Mesenchymal stem cell (in vitro differentiated cells and primary cell): ENCODE results near the gene SHISA7.
A peak's percentile ranks its signal among the peaks of the same experiment; 100 is the strongest.
"Not testable (repeated sequence)": the region's sequence is repeated elsewhere in the genome, so short reads cannot be mapped to it uniquely, and the experiment has no call there.

Experiments used
- DNase-seq: peaks from one replicate; pipeline ENCODE4 v3.0.0-alpha.2; 2013
- H2AFZ ChIP-seq: one replicate; pipeline ENCODE4 v1.6.1; 2013; ENCODE audit warnings: low read depth, mild to moderate bottlenecking, control low read depth, inconsistent platforms, low read length, moderate library complexity
- H2AK5ac ChIP-seq: 2 replicates; pipeline ENCODE4 v1.6.1; 2013; ENCODE audit warnings: low read length, moderate library complexity, mild to moderate bottlenecking, inconsistent platforms; ENCODE audit not compliant: severe bottlenecking
- H2BK120ac ChIP-seq: one replicate; pipeline ENCODE4 v1.6.1; 2013; ENCODE audit warnings: low read depth, mild to moderate bottlenecking, inconsistent platforms, low read length, moderate library complexity
- H2BK12ac ChIP-seq, 2 experiments: one replicate each; pipeline ENCODE4 v1.6.1; 2013; ENCODE audit warnings: inconsistent platforms in 2 of 2, low read length in 2 of 2, mild to moderate bottlenecking in 2 of 2, moderate library complexity in 2 of 2, control low read depth in 1 of 2
- H2BK15ac ChIP-seq: one replicate; pipeline ENCODE4 v1.6.1; 2013; ENCODE audit warnings: mild to moderate bottlenecking, low read depth, inconsistent platforms; ENCODE audit not compliant: poor library complexity, severe bottlenecking
- H2BK5ac ChIP-seq: 2 replicates; pipeline ENCODE4 v1.6.1; 2013; ENCODE audit warnings: low read depth, mild to moderate bottlenecking, low read length, control low read depth, inconsistent platforms; ENCODE audit not compliant: poor library complexity, severe bottlenecking
- H3K14ac ChIP-seq, 2 experiments: one replicate each; pipeline ENCODE4 v1.6.1; 2013; ENCODE audit warnings: inconsistent platforms in 2 of 2, low read length in 2 of 2, control low read depth in 1 of 2, mild to moderate bottlenecking in 1 of 2, moderate library complexity in 1 of 2
- H3K18ac ChIP-seq, 2 experiments: one replicate each; pipeline ENCODE4 v1.6.1; 2013; ENCODE audit warnings: inconsistent platforms in 2 of 2, low read length in 2 of 2, control low read depth in 1 of 2, low read depth in 1 of 2, mild to moderate bottlenecking in 1 of 2
- H3K23ac ChIP-seq, 2 experiments: one replicate each; pipeline ENCODE4 v1.6.1; 2013; ENCODE audit warnings: inconsistent platforms in 2 of 2, low read length in 2 of 2, mild to moderate bottlenecking in 2 of 2, moderate library complexity in 2 of 2, control low read depth in 1 of 2
- H3K27ac ChIP-seq: 2 replicates; pipeline ENCODE4 v1.5.1; 2013; ENCODE audit warnings: mild to moderate bottlenecking, moderate library complexity, low read length, control low read depth, inconsistent platforms; ENCODE audit not compliant: poor library complexity, severe bottlenecking
- H3K27me3 ChIP-seq, 2 experiments: 2 replicates each; pipeline versions ENCODE4 v1.6.1 to v1.7.0; 2013; ENCODE audit warnings: low read length in 2 of 2, mild to moderate bottlenecking in 2 of 2, moderate library complexity in 2 of 2, control low read depth in 1 of 2, inconsistent platforms in 1 of 2; ENCODE audit not compliant: control insufficient read depth in 1 of 2, insufficient read depth in 1 of 2
- H3K36me3 ChIP-seq, 2 experiments: 2 replicates each; pipeline versions ENCODE4 v1.6.1 to v1.7.0; 2013; ENCODE audit warnings: low read length in 2 of 2, control low read depth in 1 of 2, inconsistent platforms in 1 of 2, low read depth in 1 of 2, mild to moderate bottlenecking in 1 of 2; ENCODE audit not compliant: insufficient read depth in 2 of 2, control insufficient read depth in 1 of 2
- H3K4ac ChIP-seq, 2 experiments: one replicate each; pipeline ENCODE4 v1.6.1; 2013; ENCODE audit warnings: inconsistent platforms in 2 of 2, low read length in 2 of 2, mild to moderate bottlenecking in 2 of 2, moderate library complexity in 2 of 2, control low read depth in 1 of 2, low read depth in 1 of 2
- H3K4me1 ChIP-seq: 2 replicates; pipeline ENCODE4 v1.6.1; 2013; ENCODE audit warnings: low read depth, low read length, control low read depth; ENCODE audit not compliant: control insufficient read depth, insufficient read depth
- H3K4me2 ChIP-seq: 2 replicates; pipeline ENCODE4 v1.6.1; 2013; ENCODE audit warnings: low read length, mild to moderate bottlenecking, inconsistent platforms; ENCODE audit not compliant: poor library complexity, severe bottlenecking
- H3K4me3 ChIP-seq, 2 experiments: 2 replicates each; pipeline versions ENCODE4 v1.5.1 to v1.7.0; 2013; ENCODE audit warnings: low read length in 2 of 2, mild to moderate bottlenecking in 2 of 2, control low read depth in 1 of 2, low read depth in 1 of 2; ENCODE audit not compliant: insufficient read depth in 1 of 2
- H3K79me1 ChIP-seq: replicated peaks from 2 replicates; pipeline ENCODE4 v1.6.1; 2013; ENCODE audit warnings: mild to moderate bottlenecking, control low read depth, low read length, inconsistent platforms; ENCODE audit not compliant: poor library complexity, severe bottlenecking
- H3K9ac ChIP-seq: 2 replicates; pipeline ENCODE4 v1.7.0; 2013; ENCODE audit warnings: mild to moderate bottlenecking, low read length, moderate library complexity
- H3K9me3 ChIP-seq: 2 replicates; pipeline ENCODE4 v1.7.0; 2013; ENCODE audit warnings: mild to moderate bottlenecking, low read length; ENCODE audit not compliant: control insufficient read depth
- H4K8ac ChIP-seq: one replicate; pipeline ENCODE4 v1.6.1; 2013; ENCODE audit warnings: inconsistent platforms, mild to moderate bottlenecking, low read length, moderate library complexity
- H4K91ac ChIP-seq: one replicate; pipeline ENCODE4 v1.6.1; 2013; ENCODE audit warnings: mild to moderate bottlenecking, low read length, inconsistent platforms
- WGBS: methylation state at CpG from one replicate; pipeline ENCODE4 v1.1.7; 2013; ENCODE audit warnings: mixed read lengths; 5-methylcytosine and 5-hydroxymethylcytosine counted together

SHISA7 gene

GRCh38 chr19:55448175-55448490, 5.0 kb upstream of the SHISA7 start:
- Histone ChIP-seq H3K4me1 (peaks cover 25% of the 10 kb centered on the region), H3K27me3 (peaks cover 73 to 74% of the 10 kb centered on the region in 2 experiments), H4K91ac (peak overlapping the region; percentile 82), H3K4me3 (peak overlapping the region in 1 of 2 experiments; percentile 30)
- H3K9ac ChIP-seq, H2BK120ac ChIP-seq, H2AFZ ChIP-seq, H3K23ac ChIP-seq, H3K36me3 ChIP-seq, H2BK5ac ChIP-seq, H2BK12ac ChIP-seq, H3K27ac ChIP-seq, H2AK5ac ChIP-seq, H3K79me1 ChIP-seq, H3K4ac ChIP-seq, DNase-seq, H3K18ac ChIP-seq, H3K4me2 ChIP-seq, H3K14ac ChIP-seq, H3K9me3 ChIP-seq, H4K8ac ChIP-seq, H2BK15ac ChIP-seq: not testable (repeated sequence)
- 95% methylated on average over 5 of the region's 5 CpGs for WGBS

- Histone ChIP-seq H3K4ac (no peak overlapping the region), H3K4me1 (peaks cover 28% of the 10 kb centered on the region), H2AFZ (no peak overlapping the region), H3K9ac (no peak overlapping the region), H3K18ac (no peak overlapping the region), H3K14ac (no peak overlapping the region), H4K91ac (no peak overlapping the region), H2BK12ac (no peak overlapping the region), H3K23ac (no peak overlapping the region), H2BK5ac (no peak overlapping the region), H3K4me2 (no peak overlapping the region), H4K8ac (no peak overlapping the region), H2BK15ac (no peak overlapping the region), H3K27me3 (peaks cover 76 to 78% of the 10 kb centered on the region in 2 experiments), H2BK120ac (no peak overlapping the region), H3K79me1 (no peaks in the 10 kb centered on the region), H2AK5ac (no peak overlapping the region), H3K27ac (no peak overlapping the region), H3K9me3 (no peaks in the 10 kb centered on the region), H3K4me3 (no peak overlapping the region), H3K36me3 (no peaks in the 10 kb centered on the region)
- 67% methylated on average over 16 of the region's 16 CpGs for WGBS
- peak; percentile 35 for DNase-seq
These were observed 4.5 kb upstream of the SHISA7 start for GRCh38 chr19:55447421-55448174.

- Histone ChIP-seq H3K9ac (no peak overlapping the region), H3K79me1 (no peaks in the 10 kb centered on the region), H2BK12ac (no peak overlapping the region), H2AFZ (no peak overlapping the region), H2AK5ac (no peak overlapping the region), H3K18ac (no peak overlapping the region), H3K14ac (no peak overlapping the region), H2BK15ac (no peak overlapping the region), H3K23ac (no peak overlapping the region), H3K4me3 (no peak overlapping the region), H3K9me3 (no peaks in the 10 kb centered on the region), H4K8ac (no peak overlapping the region), H2BK120ac (no peak overlapping the region), H3K4ac (no peak overlapping the region), H3K4me1 (peaks cover 22% of the 10 kb centered on the region), H3K36me3 (peaks cover 0 to 2% of the 10 kb centered on the region in 2 experiments), H4K91ac (no peak overlapping the region), H3K27ac (no peak overlapping the region), H3K27me3 (peaks cover 76 to 77% of the 10 kb centered on the region in 2 experiments), H3K4me2 (no peak overlapping the region), H2BK5ac (no peak overlapping the region)
- DNase-seq = no peak
- 93% methylated on average over 6 of the region's 8 CpGs for WGBS
These were observed 3.0 kb upstream of the SHISA7 start for GRCh38 chr19:55446060-55446459.

GRCh38 chr19:55444646-55445045, 1.5 kb upstream of the SHISA7 start:
- H2AK5ac ChIP-seq = no peak overlapping the region
- no peak overlapping the region for H2BK12ac ChIP-seq
- no peak overlapping the region for H3K23ac ChIP-seq
- peaks cover 79% of the 10 kb centered on the region in 2 experiments for H3K27me3 ChIP-seq
- no peaks in the 10 kb centered on the region for H3K9me3 ChIP-seq
- H3K79me1 ChIP-seq = no peaks in the 10 kb centered on the region
- H3K4ac ChIP-seq = no peak overlapping the region
- no peak overlapping the region for H3K14ac ChIP-seq
- H3K18ac ChIP-seq = no peak overlapping the region
- no peak overlapping the region for H3K27ac ChIP-seq
- H4K91ac ChIP-seq = no peak overlapping the region
- H3K4me1 ChIP-seq = peaks cover 23% of the 10 kb centered on the region
- H3K9ac ChIP-seq = no peak overlapping the region
- DNase-seq = no peak
- H2BK15ac ChIP-seq = no peak overlapping the region
- no peak overlapping the region for H3K4me2 ChIP-seq
- no peak overlapping the region for H2AFZ ChIP-seq
- H2BK5ac ChIP-seq = no peak overlapping the region
- no peak overlapping the region for H4K8ac ChIP-seq
- H3K36me3 ChIP-seq = peaks cover 0 to 2% of the 10 kb centered on the region in 2 experiments
- H3K4me3 ChIP-seq = no peak overlapping the region
- 56% methylated on average over 11 of the region's 11 CpGs for WGBS
- no peak overlapping the region for H2BK120ac ChIP-seq
